HG03175 (cell line): ENCODE data around the gene FRMPD4.
"Not testable (repeated sequence)": the region's sequence is repeated elsewhere in the genome, so short reads cannot be mapped to it uniquely, and the experiment has no call there.

ENCODE experiments used
- ATAC-seq: cut with Tn5 transposase; IDR thresholded peaks from one replicate; pipeline ENCODE4 v1.9.1; 2021; ENCODE audit warnings: mild to moderate bottlenecking, moderate library complexity; ENCODE audit not compliant: unreplicated experiment

FRMPD4 gene

DNA sequence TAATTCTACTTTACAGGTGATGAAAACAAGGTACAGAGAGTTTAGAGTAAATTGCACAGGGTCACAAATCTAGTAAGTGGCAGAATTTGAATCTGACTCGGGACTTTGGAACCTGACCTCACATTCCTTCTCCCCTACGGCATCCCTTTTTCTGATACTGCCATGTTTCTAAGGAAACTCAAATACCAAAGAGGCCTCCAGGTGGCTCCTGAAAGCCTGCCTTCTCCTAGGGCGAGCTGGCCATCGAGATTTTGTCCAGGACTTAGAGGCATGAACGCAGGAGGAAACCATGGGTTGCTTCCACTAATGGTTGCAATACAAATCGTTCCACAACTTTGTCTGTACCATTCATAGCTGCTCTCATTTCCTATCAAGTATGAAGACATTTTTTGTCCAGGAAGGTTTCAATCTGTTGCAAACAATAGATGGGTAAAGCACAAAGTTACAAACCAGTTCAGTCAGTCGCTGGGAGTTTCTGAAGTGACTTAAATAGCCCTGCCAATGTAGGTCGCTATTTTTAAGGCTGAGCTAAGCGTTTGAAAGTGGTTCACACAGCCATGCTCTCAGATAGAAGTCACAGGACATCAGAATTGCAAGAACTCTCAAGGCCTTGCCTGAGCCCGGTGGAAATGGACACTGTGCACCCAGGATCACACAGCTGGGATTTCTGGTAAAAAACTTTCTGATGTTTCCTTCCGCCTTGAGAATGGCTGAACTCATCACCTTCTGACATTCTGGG lies 356.3 kb downstream of the FRMPD4 start:
- no peak for ATAC-seq

DNA sequence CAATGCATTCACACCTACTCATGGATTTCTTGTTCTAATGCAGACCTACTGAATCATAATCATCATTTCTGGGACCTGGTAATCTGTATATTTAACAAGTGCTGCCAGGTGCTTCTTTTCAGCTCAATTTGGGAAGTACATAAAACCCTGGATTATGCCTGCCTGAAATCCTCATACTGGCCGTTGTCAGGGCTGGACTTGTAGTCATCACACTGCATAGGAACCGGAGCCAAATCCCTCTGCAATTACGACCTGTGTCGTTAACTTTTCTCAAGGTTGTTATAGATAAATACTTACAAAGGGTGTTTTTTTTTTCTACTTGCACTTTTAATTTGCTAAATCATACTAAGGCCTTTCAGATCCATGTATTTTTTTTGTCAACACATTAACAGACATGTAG lies 358.1 kb downstream of the FRMPD4 start:
- ATAC-seq: no peak

DNA sequence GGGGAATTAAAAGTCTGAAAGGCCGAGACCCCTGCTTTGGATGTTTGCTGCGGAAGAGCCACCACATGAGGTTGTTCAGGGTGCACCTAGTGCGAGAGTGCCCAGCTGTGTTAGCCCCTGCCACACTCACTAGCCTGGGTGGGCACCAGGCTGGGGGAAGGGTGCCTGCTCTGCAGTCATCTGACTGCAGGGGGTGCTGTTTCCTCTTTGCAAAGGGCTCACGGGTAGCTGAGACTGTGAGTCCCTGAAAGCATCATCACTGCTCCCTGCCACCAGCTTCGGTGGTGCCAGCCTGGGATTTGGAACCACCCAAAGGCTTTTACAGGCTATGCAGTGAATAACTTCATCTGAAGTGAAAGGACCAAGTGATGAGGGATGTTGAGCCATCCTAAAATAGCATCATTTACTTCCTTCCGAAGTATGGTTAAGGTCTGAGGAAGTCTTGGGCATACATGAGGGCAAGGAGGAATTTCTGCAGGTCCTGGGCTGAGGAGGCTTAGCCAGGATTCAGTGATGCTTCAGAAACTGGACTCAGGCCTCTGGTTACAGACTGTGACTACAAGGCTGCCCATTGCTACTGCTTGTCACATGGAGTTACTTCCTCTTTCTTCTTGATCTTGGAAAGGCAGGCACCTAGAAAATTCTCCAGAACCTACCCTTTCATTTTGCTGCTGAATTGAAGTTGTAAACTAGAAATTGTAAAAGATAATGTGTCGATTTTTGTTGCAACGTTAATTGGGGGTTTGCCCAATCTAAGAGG lies 359.7 kb downstream of the FRMPD4 start:
- peak; percentile 66 for ATAC-seq

DNA sequence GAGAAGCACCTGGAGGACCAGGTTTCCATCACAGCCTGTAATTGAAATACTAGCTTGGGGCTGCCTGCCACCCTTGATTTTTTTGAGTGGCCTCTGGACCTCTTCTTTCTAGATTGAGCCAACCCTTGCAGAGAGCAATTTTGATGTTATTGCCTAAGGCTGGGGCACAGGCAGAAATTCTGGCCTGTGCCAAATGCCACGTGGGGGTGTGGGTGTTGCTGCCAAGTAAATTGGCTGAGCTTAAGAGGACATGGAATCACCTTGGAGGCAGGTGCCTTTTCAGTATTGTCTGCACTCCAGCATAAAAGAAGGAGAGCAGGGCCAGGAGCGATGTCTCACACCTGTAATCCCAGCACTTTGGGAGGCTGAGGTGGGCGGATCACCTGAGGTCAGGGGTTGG lies 366.9 kb downstream of the FRMPD4 start:
- ATAC-seq: no peak

DNA sequence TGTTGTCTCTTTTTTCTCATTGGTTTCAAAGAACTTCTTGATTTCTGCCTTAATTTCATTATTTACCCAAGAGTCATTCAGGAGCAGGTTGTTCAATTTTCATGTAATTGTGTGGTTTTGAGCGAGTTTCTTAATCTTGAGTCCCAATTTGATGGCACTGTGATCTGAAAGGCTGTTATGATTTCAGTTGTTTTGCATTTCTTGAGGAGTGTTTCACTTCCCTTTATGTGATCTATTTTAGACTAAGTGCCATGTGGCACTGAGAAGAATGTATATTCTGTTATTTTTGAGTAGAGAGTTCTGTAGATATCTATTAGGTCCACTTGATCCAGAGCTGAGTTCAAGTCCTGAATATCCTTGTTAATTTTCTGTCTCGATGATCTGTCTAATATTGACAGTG lies 377.1 kb downstream of the FRMPD4 start:
- ATAC-seq: peak; percentile 99

DNA sequence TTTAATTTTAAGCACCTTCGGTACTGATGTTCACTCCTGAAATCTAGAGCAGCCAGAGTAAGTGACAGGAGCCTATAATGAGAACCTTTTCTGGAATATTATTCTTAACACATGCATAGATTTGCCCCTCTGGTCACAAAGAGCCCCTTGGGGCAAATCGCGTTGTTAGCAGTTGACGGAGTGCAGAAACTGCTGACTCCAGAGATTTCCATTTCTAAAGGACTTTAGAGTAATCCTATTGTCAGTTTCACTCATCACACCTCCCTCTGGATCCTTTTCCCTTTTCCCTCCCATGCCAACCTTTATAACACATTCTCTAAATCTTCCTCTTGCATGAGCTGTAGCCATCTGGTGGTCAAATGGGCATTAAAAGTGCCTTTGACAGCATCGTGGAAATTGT lies 388.0 kb downstream of the FRMPD4 start:
- ATAC-seq: no peak

DNA sequence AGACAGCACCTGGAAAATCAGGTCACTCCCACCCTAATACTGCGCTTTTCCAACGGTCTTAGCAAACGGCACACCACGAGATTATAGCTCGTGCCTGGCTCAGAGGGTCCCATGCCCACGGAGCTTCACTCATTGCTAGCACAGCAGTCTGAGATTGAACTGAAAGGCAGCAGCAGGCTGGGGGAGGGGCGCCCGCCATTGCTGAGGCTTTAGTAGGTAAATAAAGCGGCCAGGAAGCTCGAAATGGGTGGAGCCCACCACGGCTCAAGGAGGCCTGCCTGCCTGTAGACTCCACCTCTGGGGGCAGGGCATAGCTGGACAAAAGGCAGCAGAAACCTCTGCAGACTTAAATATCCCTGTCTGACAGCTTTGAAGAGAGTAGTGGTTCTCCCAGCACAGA lies 399.8 kb downstream of the FRMPD4 start:
- not testable (repeated sequence) for ATAC-seq

DNA sequence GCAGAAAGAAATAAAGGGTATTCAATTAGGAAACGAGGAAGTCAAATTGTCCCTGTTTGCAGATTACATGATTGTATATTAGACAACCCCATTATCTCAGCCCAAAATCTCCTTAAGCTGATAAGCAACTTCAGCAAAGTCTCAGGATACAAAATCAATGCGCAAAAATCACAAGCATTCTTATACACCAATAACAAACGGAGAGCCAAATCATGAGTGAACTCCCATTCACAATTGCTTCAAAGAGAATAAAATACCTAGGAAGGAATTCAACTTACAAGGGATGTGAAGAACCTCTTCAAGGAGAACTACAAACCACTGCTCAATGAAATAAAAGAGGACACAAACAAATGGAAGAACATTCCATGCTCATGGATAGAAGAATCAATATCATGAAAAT lies 404.0 kb downstream of the FRMPD4 start:
- not testable (repeated sequence) for ATAC-seq

DNA sequence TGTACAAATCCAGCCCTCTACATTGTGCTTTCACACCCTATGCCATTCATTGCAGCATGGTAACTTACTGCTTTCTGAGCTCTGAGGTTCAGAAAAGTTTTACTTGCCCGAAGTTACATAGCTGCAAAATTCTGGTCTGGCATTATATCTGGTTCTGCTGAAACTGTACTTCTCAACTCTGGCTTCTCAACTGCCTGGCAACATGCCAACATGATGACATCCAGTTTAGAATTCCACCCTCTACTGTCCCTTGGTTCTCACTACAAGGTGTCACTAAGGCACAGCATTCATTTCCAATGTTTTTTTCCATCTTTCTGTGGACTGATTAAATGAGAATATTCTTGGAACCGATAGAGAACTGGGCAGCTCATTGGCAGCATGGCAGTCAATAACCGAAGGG lies 410.1 kb downstream of the FRMPD4 start:
- ATAC-seq: no peak

DNA sequence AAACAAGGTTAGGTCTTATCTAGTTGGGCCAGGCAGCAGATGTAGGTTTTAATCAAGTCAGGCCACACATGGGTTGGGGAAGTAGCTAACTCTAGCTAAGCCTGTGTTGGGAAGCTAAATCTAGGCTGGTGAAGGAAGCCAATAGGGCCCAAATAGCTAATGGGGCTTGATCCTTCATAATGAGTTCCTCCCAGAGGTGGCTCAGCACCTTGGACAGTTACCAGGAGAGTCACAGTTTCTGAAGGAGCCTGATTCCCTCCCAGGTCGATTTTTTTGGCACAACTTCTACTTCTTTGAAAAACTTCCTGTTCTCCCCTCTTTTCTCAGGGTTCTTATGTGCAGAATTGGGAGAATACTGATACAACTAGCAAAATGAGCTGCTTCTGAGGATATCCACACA lies 410.5 kb downstream of the FRMPD4 start:
- no peak for ATAC-seq

DNA sequence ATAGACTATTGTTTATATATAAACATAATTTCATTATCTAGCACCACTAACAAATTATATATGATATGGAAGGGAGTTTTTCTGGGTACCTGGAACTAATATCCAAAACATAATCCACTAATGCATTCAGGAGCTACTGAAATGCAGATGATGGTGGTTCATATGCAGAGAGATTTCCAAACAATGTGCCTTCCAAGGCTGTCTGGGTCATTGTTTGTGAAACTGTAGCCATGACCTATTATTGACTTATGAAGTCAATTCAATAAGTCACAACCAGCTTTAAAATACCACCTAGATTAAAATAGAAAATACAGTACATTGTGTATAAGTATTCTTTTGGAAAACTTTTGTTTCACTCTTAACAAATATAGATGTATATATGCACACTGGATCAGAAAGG lies 415.9 kb downstream of the FRMPD4 start:
- ATAC-seq: no peak

DNA sequence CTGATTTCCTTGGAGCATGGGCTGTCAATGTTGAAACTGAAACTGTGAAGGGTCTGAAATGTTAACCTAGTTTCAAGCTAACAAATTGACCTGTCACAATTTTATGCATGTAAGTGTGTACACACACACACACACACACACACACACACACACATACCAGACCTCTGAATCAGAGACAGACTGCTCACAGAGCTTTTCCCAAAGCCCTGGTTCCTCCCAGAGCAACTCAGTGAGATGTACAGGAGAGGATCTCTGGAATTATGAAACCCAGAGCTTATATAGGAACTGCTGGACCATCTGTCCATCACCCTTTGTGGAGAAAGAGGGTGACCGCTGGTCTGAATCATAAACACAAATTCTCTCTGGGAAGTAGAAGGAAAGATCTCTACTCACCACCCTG lies 424.8 kb downstream of the FRMPD4 start:
- ATAC-seq: no peak

DNA sequence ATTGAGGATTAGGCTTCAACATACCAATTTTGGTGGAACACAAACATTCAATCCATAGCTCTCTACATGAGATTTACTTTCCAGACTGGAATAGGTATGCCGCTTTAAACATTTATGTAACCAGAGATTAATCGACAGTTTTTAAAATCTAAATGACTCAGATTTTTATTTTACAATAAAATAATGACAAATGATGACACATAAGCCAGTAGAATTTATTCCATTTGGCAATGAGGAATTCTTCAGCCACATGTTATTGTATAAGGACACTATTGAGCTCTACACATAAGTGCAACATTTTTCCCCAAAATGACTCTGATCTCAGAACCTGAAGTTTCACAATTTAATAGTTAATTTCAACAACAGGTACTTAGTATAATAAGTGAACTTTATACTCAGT lies 425.9 kb downstream of the FRMPD4 start:
- no peak for ATAC-seq

DNA sequence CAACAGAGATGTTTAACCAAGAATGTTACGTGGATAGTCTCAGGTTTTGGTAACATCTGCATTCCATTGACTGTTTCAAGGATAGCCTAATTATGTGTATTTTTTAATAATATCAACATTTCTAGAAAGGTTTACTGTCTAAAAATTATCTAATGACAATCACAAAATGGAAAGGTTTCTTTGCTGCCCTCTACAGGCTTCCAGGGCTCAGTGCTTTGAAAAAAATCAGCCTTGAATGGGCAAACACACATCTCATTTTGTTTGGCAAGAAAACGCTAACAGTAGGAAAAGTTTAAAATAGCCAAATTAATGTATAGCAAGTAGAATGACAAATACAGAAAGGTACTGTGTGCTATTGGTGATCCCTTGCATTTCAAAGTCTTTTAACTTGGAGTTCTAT lies 429.6 kb downstream of the FRMPD4 start:
- no peak for ATAC-seq

DNA sequence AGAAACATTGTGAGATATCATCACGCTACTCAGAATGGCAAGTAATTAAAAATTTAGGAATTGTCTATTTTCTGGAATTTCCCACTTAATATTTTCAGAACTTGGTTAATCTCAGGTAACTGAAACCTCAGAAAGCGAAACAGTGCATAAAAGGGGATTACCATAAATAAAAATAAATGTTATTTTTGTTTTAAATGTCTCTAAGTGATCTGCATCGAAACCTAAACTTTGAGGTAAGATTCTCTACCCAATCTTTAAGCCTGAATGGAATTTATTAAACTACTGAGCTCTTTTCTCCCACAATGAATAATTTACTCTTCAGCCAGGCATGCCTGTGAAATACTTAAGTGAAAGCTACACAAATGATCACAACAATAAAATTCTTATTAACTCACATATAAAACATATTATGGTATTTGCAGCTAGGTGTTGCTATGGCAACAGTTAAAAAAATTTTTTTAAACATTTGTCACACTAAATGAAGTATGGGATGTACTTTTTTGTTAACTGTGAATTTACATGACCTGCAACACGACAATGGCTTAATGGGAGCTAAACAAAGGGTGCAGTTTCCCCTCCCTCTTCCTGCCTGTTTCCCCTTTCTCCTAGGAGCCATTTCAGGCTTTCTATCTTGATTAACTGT lies 432.7 kb downstream of the FRMPD4 start:
- ATAC-seq: no peak

DNA sequence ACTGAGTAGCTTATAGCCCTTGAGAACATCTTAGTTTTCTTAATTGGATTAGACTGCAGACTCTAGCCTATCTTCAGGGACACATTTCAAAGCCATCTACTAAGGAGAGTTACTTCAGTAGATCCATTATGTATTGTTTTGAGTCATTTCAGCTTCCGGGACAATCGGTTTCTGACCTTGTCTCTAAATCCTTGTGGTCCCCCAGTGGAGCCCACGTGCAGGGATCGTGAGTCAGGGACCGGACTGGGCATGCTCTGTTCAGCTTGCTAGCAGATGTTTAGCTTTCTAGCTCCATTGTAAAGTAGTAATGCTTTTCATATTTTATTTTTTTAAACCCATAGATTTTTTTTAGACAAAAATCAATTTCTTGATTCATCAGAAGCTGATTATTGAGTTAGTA lies 441.0 kb downstream of the FRMPD4 start:
- ATAC-seq: no peak

DNA sequence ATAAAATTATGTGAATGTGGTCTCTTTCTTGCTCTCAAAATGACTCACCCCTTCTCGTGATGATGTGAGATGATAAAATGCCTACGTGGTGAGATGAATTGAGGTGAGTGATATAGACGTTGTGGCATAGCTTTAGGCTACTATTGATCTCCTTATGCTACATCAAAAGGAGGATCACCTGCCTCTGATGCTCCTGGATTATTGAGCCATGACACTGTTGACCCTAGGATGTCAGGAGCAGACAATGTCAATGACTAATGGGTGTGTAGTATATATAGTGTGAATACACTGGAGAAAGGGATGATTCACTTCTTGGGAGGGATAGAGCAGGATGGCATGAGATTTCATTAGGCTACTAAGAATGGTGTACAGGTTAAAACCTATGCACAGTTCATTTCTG lies 442.3 kb downstream of the FRMPD4 start:
- no peak for ATAC-seq

DNA sequence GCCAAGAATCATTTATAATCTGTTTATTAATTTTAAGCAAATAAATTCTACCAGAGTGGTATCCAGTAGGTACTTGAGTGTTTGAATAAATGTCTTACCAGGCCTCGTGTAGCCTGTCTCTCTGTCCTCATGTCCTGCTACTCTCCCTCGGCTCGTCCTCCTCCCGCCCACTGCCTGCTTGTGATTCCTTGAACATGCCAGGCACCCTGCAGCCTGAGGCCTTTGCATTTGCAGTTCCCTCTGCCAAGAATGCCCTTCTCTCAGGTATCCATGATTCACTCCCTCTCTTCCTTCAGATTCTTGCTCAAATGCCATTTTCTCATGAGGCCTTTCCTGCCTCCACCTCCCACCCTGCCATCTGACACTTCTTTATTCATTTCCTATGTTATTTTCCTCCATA lies 443.3 kb downstream of the FRMPD4 start:
- ATAC-seq: no peak

DNA sequence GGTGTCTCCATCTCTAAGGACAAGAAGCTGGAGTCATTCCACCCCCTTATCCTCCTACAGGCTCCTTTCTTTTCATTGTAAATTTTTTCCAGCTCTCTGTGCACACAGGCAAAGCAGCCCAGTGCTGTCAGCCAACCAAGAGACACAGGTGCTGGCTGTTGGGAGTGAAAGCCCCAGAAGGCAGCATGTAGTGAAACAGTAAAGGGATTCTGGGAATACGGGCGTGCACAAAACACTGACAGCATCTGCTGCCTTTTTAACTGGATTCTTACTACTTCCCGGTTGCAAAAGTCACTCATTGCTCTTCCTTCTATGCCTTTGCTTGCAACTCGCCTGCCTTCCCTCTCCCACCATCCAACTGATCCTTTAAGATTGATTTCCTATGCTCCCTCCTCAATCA lies 444.4 kb downstream of the FRMPD4 start:
- no peak for ATAC-seq

DNA sequence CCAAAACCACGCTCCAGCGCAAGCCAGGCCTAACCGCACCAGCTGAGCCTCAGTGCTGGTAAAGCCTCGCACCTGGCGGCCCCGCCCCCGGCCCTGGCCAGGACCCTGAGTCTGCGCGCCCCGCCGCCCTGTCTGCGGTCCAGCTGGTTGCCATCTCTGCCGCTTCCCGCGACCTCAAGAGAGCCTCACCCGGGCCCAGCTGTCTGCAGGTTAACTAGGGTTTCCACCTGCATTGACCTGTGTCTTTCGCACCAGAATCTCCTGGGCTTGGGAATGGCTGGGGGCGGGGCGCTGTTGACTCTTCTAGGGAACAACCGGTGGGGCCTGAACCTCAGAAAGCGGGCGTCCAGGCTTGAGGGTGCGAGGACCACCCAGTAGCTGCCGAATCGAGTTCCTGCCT lies 445.3 kb downstream of the FRMPD4 start:
- ATAC-seq: no peak

DNA sequence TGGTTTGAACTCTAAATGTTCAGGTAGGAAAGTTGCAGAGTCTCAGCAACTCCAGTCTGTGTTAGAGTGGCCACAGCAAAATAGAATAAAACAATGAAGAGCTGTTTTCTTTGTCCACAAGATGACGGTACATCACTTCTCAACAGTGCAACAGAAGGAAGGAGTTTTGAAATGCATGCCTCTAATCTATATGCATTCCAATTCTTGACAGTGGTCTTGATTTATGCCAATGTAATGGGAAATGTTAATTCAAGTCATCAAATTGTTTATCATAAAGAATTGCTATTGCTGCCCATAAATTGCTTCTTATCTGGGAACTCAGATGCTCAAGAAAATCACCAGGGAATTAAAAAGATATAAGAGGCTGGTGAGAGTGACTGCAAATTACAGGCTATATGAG lies 457.4 kb downstream of the FRMPD4 start:
- no peak for ATAC-seq

DNA sequence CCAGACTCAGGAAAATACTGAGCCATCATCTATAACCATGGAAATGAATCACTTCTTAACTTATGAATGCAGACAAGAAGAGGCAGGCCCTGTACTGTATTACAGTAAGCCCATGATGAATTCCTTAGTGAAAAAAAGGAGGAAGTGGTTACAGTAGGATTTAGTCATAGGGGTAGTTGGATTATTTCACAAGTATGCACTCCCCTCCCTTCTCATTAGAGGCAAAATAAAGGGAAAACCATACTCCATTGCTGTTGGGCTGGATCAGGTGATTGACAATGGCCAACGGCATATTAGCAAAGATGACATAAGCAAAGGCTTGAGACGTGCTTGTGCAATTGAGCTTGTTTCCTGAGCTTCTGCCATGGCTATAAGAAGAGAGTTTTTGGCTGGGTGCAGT lies 471.8 kb downstream of the FRMPD4 start:
- no peak for ATAC-seq
